Metanephros (tissue), 2 donors: ENCODE measurements around the gene HLA-B. TPM values are rescaled to one million over a fixed set of nuclear protein-coding genes. Genes with fewer than 3 reads are reported as not detected.

ENCODE experiments used
- small RNA-seq: library from RNA; depleted of rRNA; stranded (forward); fragments of <200 nt; gene quantifications from one replicate; pipeline ENCODE3, GENCODE V24; 2014; ENCODE audit warnings: low replicate concordance
- total RNA-seq: library from RNA; depleted of rRNA; stranded (reverse); fragments of >200 nt; gene quantifications from one replicate; pipeline ENCODE4 v1.2.3, GENCODE V29; 2014

HLA-B gene
- 297 TPM for total RNA-seq

DNA sequence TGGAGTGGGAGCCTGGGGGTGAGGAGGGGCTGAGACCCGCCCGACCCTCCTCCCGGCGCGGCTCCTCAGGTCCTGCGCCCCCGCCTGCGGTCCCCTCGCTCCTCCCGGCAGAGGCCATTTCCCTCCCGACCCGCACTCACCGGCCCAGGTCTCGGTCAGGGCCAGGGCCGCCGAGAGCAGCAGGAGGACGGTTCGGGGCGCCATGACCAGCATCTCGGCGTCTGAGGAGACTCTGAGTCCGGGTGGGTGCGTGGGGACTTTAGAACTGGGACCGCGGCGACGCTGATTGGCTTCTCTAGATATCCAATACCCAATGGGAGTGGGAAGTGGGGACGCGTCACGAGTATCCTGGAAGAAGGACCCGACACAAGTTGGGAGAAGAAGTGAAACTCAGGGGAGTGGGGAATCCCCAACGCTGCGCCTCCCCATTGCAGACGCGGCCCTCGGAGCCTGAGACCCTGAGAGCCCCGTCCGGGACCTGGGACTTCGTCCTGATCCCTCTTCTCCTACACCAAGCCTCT, at the start of gene HLA-B:
HLA-B (minus strand) TSS at position 234 of the 521 bp plus-strand sequence; CDS start at position 213, 21 bp downstream.

DNA sequence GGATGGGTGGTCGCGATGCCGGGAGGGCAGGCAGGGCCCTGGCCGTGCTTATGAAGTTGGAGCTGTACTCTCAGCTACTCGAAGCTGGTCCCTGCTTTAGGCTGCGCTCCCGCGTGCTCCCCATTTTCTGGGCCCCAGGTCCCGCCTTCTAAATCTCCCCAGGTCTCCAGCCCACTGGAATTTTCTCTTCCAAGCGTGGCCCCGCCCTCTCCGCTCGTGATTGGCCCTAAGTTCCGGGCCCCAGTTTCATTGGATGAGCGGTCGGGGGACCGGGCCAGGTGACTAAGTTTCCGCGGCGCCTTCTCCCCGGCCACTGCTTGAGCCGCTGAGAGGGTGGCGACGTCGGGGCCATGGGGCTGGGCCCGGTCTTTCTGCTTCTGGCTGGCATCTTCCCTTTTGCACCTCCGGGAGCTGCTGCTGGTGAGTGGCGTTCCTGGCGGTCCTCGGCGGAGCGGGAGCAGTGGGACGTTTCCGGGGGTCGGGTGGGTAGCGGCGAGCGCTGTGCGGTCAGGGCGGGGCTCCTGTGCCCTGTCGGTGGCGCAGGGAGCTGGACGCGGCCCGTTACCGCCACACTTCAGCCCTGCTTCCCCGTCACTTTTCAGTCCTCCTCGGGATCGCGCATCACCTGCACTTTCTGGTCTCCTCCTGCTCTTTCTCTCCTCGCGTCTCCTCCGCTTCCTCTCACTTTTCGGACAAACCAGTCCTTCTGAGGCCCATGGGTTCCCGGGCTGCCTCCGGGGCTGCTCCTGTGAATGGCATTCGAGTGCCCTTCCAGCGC, 46.5 kb upstream of the HLA-B start, which contains the start of gene MICA:
MICA (plus strand) TSS at position 313 of the 778 bp plus-strand sequence; CDS start at position 351, 38 bp downstream.

Small RNAs within 50 kb of the gene (small RNA-seq; reads per million reads assigned to genes)
- not detected for gene HLA-S
- gene MIR6891: not detected
- not detected for gene RF00019
- gene RNU6-283P: not detected

Other genes with a start within 250 kb of the HLA-B start
- not detected for gene C6orf15, start 244.6 kb downstream of the HLA-B start, total RNA-seq
- gene PSORS1C1, start 242.4 kb downstream of the HLA-B start, total RNA-seq: 0.06 TPM
- not detected for gene CDSN, start 236.7 kb downstream of the HLA-B start, total RNA-seq
- gene PSORS1C2, start 218.1 kb downstream of the HLA-B start, total RNA-seq: 0.29 TPM
- gene CCHCR1, start 199.4 kb downstream of the HLA-B start, total RNA-seq: 27.2 TPM
- gene TCF19, start 198.6 kb downstream of the HLA-B start, total RNA-seq: 16.8 TPM
- 11.4 TPM for gene POU5F1, start 186.5 kb downstream of the HLA-B start, total RNA-seq
- 125 TPM for gene HLA-C, start 85.1 kb downstream of the HLA-B start, total RNA-seq
- gene MICA, start 46.4 kb upstream of the HLA-B start, total RNA-seq: 8.1 TPM
- 3.6 TPM for gene MICB, start 141.0 kb upstream of the HLA-B start, total RNA-seq
- 9.8 TPM for gene MCCD1, start 171.8 kb upstream of the HLA-B start, total RNA-seq
- gene DDX39B, start 184.8 kb upstream of the HLA-B start, total RNA-seq: 530 TPM
- gene ATP6V1G2, start 189.4 kb upstream of the HLA-B start, total RNA-seq: 2.2 TPM
- 26.4 TPM for gene NFKBIL1, start 190.4 kb upstream of the HLA-B start, total RNA-seq
- not detected for gene LTA, start 215.1 kb upstream of the HLA-B start, total RNA-seq
- gene TNF, start 218.4 kb upstream of the HLA-B start, total RNA-seq: 0.35 TPM
- 3.1 TPM for gene LTB, start 225.2 kb upstream of the HLA-B start, total RNA-seq
- gene LST1, start 229.1 kb upstream of the HLA-B start, total RNA-seq: 12.3 TPM
- 0.35 TPM for gene NCR3, start 235.8 kb upstream of the HLA-B start, total RNA-seq